Neural cell (in vitro differentiated cells): ENCODE measurements around the gene ZNF556.

ENCODE experiments used
- MXI1 ChIP-seq: fragments of 450-650 bp; conservative IDR thresholded peaks from 2 replicates; pipeline ENCODE4 v1.6.1; 2014; ENCODE audit warnings: antibody characterized with exemption, mild to moderate bottlenecking; ENCODE audit not compliant: poor library complexity, severe bottlenecking
- TF ChIP-seq, protein P1 (sequence below): fragments of 450-650 bp; IDR thresholded peaks from 2 replicates; pipeline ENCODE4 v1.5.1; 2014; ENCODE audit warnings: antibody characterized with exemption, mild to moderate bottlenecking, moderate library complexity; ENCODE audit not compliant: poor library complexity, severe bottlenecking

DNA sequence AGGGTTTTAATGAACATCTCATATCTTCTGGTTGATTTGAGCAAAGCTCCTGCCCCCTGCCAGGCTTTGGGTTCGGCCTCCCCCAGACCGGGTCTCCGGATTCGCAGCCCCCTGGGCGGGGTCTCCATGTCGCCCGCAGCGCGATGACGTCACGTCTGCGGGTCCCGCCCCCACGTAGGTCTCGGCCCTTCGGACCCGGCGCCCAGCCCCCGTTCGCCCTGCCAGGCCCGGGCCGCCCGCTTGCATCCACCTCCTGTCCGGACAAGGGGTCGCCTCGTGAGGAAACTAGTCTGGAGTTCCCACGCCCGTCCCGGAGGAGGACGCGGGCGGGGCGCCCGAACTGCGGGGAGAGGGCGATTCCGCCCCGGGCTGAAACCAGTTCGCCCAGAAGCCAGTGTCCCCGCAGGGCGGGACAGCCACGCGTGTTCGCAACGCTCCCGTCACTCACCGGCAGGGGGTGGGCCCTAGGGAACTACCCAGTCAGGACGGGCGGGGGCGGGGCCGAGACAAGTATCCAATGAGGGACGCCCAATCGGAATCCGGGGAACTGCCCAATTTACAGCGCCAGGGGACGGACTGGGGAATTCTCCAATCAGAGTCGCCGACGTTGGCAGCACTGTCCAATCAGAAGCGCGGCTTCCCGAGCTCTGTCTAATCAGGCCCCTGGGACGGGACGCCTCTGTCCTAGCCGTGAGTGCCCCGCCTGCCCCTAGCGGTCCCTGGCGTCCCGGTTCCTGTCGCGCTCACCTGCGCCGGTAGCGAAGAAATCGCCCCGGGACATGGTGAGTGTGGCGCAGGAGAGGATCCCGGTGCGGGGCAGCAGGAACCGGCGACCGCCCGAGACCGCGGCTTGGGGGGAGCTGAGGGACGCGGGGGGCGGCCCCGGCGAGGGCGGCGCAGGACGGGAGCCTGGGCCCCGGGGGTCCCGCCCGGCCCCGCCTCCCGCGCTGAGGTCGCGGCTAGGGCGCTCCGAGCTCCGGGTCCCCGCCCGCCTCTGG, 26.0 kb upstream of the ZNF556 start, which contains the start of gene ZNF555:
- TF ChIP-seq, protein P1, sequence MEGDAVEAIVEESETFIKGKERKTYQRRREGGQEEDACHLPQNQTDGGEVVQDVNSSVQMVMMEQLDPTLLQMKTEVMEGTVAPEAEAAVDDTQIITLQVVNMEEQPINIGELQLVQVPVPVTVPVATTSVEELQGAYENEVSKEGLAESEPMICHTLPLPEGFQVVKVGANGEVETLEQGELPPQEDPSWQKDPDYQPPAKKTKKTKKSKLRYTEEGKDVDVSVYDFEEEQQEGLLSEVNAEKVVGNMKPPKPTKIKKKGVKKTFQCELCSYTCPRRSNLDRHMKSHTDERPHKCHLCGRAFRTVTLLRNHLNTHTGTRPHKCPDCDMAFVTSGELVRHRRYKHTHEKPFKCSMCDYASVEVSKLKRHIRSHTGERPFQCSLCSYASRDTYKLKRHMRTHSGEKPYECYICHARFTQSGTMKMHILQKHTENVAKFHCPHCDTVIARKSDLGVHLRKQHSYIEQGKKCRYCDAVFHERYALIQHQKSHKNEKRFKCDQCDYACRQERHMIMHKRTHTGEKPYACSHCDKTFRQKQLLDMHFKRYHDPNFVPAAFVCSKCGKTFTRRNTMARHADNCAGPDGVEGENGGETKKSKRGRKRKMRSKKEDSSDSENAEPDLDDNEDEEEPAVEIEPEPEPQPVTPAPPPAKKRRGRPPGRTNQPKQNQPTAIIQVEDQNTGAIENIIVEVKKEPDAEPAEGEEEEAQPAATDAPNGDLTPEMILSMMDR: peak; percentile 69
- peak; percentile 53 for TF ChIP-seq MXI1
